Measurements from ENCODE around the gene RASGEF1C. TPM values are rescaled to one million over a fixed set of nuclear protein-coding genes. Genes with fewer than 3 reads are reported as not detected.

RASGEF1C gene
- not detected in 2 replicates for total RNA-seq (2016; rRNA removed; fragmentation: Illumina TruSeq; extraction: Trizol)
- total RNA-seq (2016; cell fraction: cytosol; rRNA removed; fragmentation: Illumina TruSeq; extraction: Trizol; ENCODE audit: low read depth): not detected in 2 replicates
- total RNA-seq (2016; cell fraction: insoluble cytoplasmic fraction; rRNA removed; fragmentation: Illumina TruSeq; extraction: Trizol): not detected in 2 replicates
- not detected in 2 replicates for total RNA-seq (2016; cell fraction: membrane; rRNA removed; fragmentation: Illumina TruSeq; extraction: Trizol)
- total RNA-seq (2016; cell fraction: nucleus; rRNA removed; fragmentation: Illumina TruSeq; extraction: Trizol): not detected in 2 replicates
- 0.14 TPM in 1 of 2 replicates, not detected in the other for polyA plus RNA-seq (2011; rRNA removed)
- polyA plus RNA-seq (2011; cell fraction: cytosol; rRNA removed): 0.03 TPM in 1 of 2 replicates, not detected in the other
- 0.21 TPM in 1 of 2 replicates, not detected in the other for polyA plus RNA-seq (2011; cell fraction: nucleus; rRNA removed)
- not detected in 2 replicates for polyA plus RNA-seq (2012)
- 0.10 TPM in 1 of 2 replicates, not detected in the other for polyA plus RNA-seq (2016; cell fraction: cytosol; fragmentation: Illumina TruSeq; extraction: Trizol; ENCODE audit: low read depth)
- polyA plus RNA-seq (2016; cell fraction: insoluble cytoplasmic fraction; fragmentation: Illumina TruSeq; extraction: Trizol; ENCODE audit: low read depth): not detected in 2 replicates
- polyA plus RNA-seq (2016; cell fraction: membrane; fragmentation: Illumina TruSeq; extraction: Trizol; ENCODE audit: low read depth): 0.14 TPM in 1 of 2 replicates, not detected in the other
- not detected in 2 replicates for polyA plus RNA-seq (2016; cell fraction: nucleus; fragmentation: Illumina TruSeq; extraction: Trizol; ENCODE audit: insufficient read depth, low read depth)
- 0.70 TPM in 1 of 2 replicates, not detected in the other for polyA minus RNA-seq (2011; rRNA and poly(A)+ RNA removed; ENCODE audit: low replicate concordance)
- polyA minus RNA-seq (2011; cell fraction: cytosol; rRNA and poly(A)+ RNA removed): not detected in 2 replicates
- not detected in 2 replicates for polyA minus RNA-seq (2011; cell fraction: nucleus; rRNA and poly(A)+ RNA removed)
- Bru-seq, nascent RNA: percentile 13 among the genes with signal in this experiment
- BruChase-seq, experiment 1, labeled RNA remaining after a 6-hour chase: percentile 8 among the genes with signal in this experiment
- BruChase-seq, experiment 2, labeled RNA remaining after a 2-hour chase: percentile 23 among the genes with signal in this experiment
- long read RNA-seq, experiment 1: 0 reads
- long read RNA-seq, experiment 2: 0 reads

DNA sequence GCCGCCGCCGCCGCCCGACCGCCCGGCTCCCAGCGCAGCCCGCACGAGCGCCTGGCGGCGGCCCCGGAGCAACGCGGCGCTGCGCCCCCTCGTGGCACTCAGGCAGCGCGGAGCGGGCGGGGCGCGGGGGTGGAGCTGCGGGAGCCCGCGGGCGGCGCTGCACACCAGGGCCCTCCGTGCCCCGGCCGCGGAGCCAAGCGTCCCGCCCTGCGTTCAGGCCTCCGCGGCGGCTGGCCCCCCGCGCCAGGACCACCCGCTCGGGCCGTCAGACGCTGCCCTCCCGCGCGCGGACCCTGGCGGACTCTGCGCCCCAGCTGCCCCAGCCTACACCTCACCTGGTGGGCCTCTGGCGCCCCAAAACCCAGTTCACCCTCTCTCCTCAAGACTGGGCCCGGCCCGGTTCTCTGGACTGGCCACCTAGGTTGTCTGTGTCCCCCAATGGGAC, at the start of gene RASGEF1C:
TSS of gene RASGEF1C (minus strand) at position 75 of the 445 bp plus-strand sequence. CDS start 71,159 bp downstream, outside the sequence.
- Histone ChIP-seq H3K4me2 (ENCODE audit: low read depth, low read length) (peak within 1 kb of the TSS; percentile 73), H3K9me3 (ENCODE audit: low read length) (no peaks in the 10 kb centered on the region), H4K20me1 (ENCODE audit: insufficient read depth, low read length) (0 out of 2 replicates have a peak, but pooled peaks cover 2% of the 10 kb centered on the region), H3K4me1 (ENCODE audit: insufficient read depth, low read length) (peaks cover 11% of the 10 kb centered on the region), H3K27me3 (ENCODE audit: control insufficient read depth in 1 of 2, insufficient read depth in 2 of 2, low read length in 2 of 2) (peaks cover 0 to 22% of the 10 kb centered on the region in 2 experiments; a peak in 3 of 5 replicates), H3K9ac (ENCODE audit: insufficient read depth, low read depth, low read length) (no peak within 1 kb of the TSS), H2AFZ (ENCODE audit: low read length) (no peak within 1 kb of the TSS), H3K79me2 (ENCODE audit: insufficient read depth, low read length) (no peaks in the 10 kb centered on the region), H3K36me3 (replicated peaks in 1 of 2; ENCODE audit: control insufficient read depth in 1 of 2, insufficient read depth in 2 of 2, low read length in 2 of 2) (no peaks in the 10 kb centered on the region), H3K4me3 (replicated peaks in 1 of 3; ENCODE audit: insufficient read depth in 1 of 3, low read depth in 2 of 3, low read length in 3 of 3) (peak within 1 kb of the TSS; percentile 21 to 61 (median 50); a peak in 4 of 6 replicates), H3K27ac (ENCODE audit: extremely low read length, insufficient read depth, low read length) (no peak within 1 kb of the TSS)
- in situ Hi-C loops (cut with HindIII; ENCODE audit: extremely low pct_ligation_motif_present, low pct_unique_long_range_greater_than_20kb): loop anchor here (5.0 to 25.0 kb wide), 3 partner anchors 77 to 253 kb away; no protein-coding TSS in a partner anchor
- POLR2A ChIA-PET: no interaction called here
- peak; percentile 16 for DNase-seq (ENCODE audit: low spot score)
- FAIRE-seq: no peak
- intact Hi-C loops (cut with micrococcal nuclease; ENCODE audit: unreplicated experiment): loop anchor here (10.0 kb wide), 2 partner anchors 84 to 86 kb away; partner anchors contain the start of gene MAPK9
- CTCF ChIA-PET (ENCODE audit: low intra/inter-chr PET ratio, low total read pairs): interaction anchor here (1.1 to 1.7 kb wide), 4 partner anchors 47 to 91 kb away, joined by 3 to 6 read pairs (median 4); no protein-coding TSS in a partner anchor
- no TSS peak for BruUV-seq (replicated peaks)
- no CpG with 5 or more reads among the region's 55 CpGs for WGBS (ENCODE audit: low lambda C conversion rate)
- ATAC-seq: peak; percentile 86
- TF ChIP-seq ZNF616 (CRISPR knock-in tag; IDR thresholded peaks at IDR 0.05; ENCODE audit: low read depth) (no peak), STAG1 (CRISPR knock-in tag; IDR thresholded peaks at IDR 0.05) (peak; percentile 41), IRF2 (CRISPR knock-in tag; IDR thresholded peaks at IDR 0.05) (no peak), ZFP62 (CRISPR knock-in tag; IDR thresholded peaks at IDR 0.05) (no peak), ZNF251 (CRISPR knock-in tag; IDR thresholded peaks at IDR 0.05) (no peak), MYNN (CRISPR knock-in tag; IDR thresholded peaks at IDR 0.05; ENCODE audit: low read depth) (no peak), ZNF768 (CRISPR knock-in tag; IDR thresholded peaks at IDR 0.05) (peak; percentile 11; the same call in 1 of the 2 replicates), NCOA2 (CRISPR knock-in tag; IDR thresholded peaks at IDR 0.05) (no peak), ZFP41 (CRISPR knock-in tag; IDR thresholded peaks at IDR 0.05; ENCODE audit: borderline replicate concordance) (no peak), CBFB (CRISPR knock-in tag; IDR thresholded peaks at IDR 0.05) (no peak), SP1 (IDR thresholded peaks at IDR 0.05) (no peak), SP1 (CRISPR knock-in tag; IDR thresholded peaks at IDR 0.05) (no peak), TOE1 (CRISPR knock-in tag; IDR thresholded peaks at IDR 0.05) (no peak), ZNF382 (CRISPR knock-in tag; IDR thresholded peaks at IDR 0.05; ENCODE audit: borderline replicate concordance) (no peak), ZNF468 (CRISPR knock-in tag; IDR thresholded peaks at IDR 0.05) (no peak), ARID2 (CRISPR knock-in tag; IDR thresholded peaks at IDR 0.05; ENCODE audit: borderline replicate concordance) (no peak), TRIM24 (CRISPR knock-in tag; IDR thresholded peaks at IDR 0.05) (no peak)
- TF ChIP-seq, protein P1, sequence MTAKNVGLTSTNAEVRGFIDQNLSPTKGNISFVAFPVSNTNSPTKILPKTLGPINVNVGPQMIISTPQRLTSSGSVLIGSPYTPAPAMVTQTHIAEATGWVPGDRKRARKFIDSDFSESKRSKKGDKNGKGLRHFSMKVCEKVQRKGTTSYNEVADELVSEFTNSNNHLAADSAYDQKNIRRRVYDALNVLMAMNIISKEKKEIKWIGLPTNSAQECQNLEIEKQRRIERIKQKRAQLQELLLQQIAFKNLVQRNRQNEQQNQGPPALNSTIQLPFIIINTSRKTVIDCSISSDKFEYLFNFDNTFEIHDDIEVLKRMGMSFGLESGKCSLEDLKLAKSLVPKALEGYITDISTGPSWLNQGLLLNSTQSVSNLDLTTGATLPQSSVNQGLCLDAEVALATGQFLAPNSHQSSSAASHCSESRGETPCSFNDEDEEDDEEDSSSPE (CRISPR knock-in tag; IDR thresholded peaks at IDR 0.05): no peak
